ENCODE data around the gene ABCD3. TPM values are rescaled to one million over a fixed set of nuclear protein-coding genes. Genes with fewer than 3 reads are reported as not detected.

Gene ABCD3
- total and polyA plus RNA-seq, 2 donors from 2014 or later, result 43.2 to 65.1 TPM

DNA sequence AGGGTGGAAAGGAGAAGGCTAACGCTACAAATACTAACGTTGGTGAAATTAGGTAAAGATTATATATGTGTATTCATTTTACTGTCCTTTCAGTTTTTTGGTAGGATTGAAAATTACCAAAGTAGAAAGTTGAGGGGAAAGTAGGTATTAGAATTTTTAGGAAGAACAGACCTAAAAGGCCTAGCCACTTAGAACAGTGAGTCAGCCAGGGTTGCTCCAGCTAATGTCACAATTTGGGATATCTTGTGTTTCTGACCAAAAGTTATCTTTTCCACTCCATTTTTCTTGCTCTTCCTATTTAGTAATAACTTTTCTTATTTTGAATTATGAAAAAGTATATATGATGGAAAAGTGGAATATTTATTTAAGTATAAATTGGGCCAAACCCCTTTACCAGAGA, 83.2 kb downstream of the ABCD3 start:
- no peak for FAIRE-seq
- Histone ChIP-seq H3K9me3 (ENCODE audit: control insufficient read depth in 2 of 3, insufficient read depth in 1 of 3, low read length in 3 of 3) (no peaks in the 10 kb centered on the region), H3K9ac (ENCODE audit: low read length in 3 of 3) (no peak overlapping the region), H3K27me3 (ENCODE audit: control insufficient read depth, insufficient read depth, low read length) (no peaks in the 10 kb centered on the region), H3K36me3 (ENCODE audit: control insufficient read depth in 2 of 3, insufficient read depth in 3 of 3, low read length in 3 of 3) (peaks cover 2 to 30% (median 7%) of the 10 kb centered on the region in 3 donors), H3K27ac (ENCODE audit: low read depth in 2 of 2, low read length in 2 of 2) (no peak overlapping the region), H3K4me1 (ENCODE audit: control insufficient read depth in 2 of 3, insufficient read depth in 2 of 3, low read depth in 1 of 3, low read length in 3 of 3) (no peaks in the 10 kb centered on the region), H3K4me3 (ENCODE audit: low read length in 3 of 3) (no peak overlapping the region)
- intact Hi-C loops (cut with DNase I), result no loop called here
- TF ChIP-seq, protein P1, sequence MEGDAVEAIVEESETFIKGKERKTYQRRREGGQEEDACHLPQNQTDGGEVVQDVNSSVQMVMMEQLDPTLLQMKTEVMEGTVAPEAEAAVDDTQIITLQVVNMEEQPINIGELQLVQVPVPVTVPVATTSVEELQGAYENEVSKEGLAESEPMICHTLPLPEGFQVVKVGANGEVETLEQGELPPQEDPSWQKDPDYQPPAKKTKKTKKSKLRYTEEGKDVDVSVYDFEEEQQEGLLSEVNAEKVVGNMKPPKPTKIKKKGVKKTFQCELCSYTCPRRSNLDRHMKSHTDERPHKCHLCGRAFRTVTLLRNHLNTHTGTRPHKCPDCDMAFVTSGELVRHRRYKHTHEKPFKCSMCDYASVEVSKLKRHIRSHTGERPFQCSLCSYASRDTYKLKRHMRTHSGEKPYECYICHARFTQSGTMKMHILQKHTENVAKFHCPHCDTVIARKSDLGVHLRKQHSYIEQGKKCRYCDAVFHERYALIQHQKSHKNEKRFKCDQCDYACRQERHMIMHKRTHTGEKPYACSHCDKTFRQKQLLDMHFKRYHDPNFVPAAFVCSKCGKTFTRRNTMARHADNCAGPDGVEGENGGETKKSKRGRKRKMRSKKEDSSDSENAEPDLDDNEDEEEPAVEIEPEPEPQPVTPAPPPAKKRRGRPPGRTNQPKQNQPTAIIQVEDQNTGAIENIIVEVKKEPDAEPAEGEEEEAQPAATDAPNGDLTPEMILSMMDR (IDR thresholded peaks at IDR 0.05; ENCODE audit: borderline replicate concordance, extremely low read depth, insufficient read depth), result no peak
- no peak for DNase-seq

DNA sequence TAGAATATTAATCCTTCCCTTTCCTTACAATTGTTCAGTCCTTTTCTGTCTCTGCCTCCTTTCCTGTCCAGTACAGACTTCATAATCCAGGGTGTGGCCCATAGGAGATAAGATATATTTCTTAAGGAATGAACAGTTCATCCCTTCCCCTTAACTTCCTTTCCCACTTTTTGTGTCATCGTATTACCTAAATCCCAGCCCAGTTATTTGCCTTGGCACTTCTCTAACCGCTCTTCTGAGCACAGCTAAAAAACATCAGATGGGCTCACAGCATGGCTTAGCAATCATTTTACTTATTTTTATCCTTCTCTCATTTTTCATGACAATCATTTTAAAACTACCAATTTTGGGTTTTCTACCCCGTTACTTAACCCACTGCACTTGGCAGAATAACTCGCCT, 83.7 kb downstream of the ABCD3 start:
- no peak for DNase-seq
- no peak for FAIRE-seq
- intact Hi-C loops (cut with DNase I), result no loop called here
- no peaks in the 10 kb centered on the region for H3K4me1 ChIP-seq (ENCODE audit: control insufficient read depth in 2 of 3, insufficient read depth in 2 of 3, low read depth in 1 of 3, low read length in 3 of 3)
- TF ChIP-seq, protein P1 (IDR thresholded peaks at IDR 0.05; ENCODE audit: borderline replicate concordance, extremely low read depth, insufficient read depth), result no peak
- H3K27ac ChIP-seq (ENCODE audit: low read depth in 2 of 2, low read length in 2 of 2), result no peak overlapping the region
- H3K9me3 ChIP-seq (ENCODE audit: control insufficient read depth in 2 of 3, insufficient read depth in 1 of 3, low read length in 3 of 3), result no peaks in the 10 kb centered on the region
- H3K4me3 ChIP-seq (ENCODE audit: low read length in 3 of 3), result no peak overlapping the region
- peaks cover 2 to 30% (median 9%) of the 10 kb centered on the region in 3 donors for H3K36me3 ChIP-seq (ENCODE audit: control insufficient read depth in 2 of 3, insufficient read depth in 3 of 3, low read length in 3 of 3)
- H3K9ac ChIP-seq (ENCODE audit: low read length in 3 of 3), result no peak overlapping the region
- H3K27me3 ChIP-seq (ENCODE audit: control insufficient read depth, insufficient read depth, low read length), result no peaks in the 10 kb centered on the region

DNA sequence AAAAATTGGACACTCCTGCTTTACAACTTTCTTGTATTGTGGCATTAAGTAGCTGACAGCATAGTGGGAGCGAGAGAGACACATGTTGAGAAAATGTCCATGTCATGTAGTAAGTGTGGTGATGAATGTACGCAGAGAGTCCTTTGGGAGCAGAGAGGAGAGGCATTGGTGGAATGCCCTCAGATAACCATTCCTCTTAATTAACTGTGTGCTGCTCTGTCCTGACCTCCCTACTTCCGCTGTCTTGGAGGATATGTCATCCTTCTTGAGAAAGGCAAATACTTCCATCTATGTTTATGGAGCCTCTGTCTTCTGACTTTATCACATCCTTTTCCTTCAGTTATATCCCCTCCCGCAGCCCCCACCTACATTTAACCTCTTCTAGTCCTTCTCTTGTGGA, 85.0 kb downstream of the ABCD3 start:
- no peak overlapping the region for H3K9ac ChIP-seq (ENCODE audit: low read length in 3 of 3)
- intact Hi-C loops (cut with DNase I), result no loop called here

More for the DNA sequence above, 85.0 kb downstream of the ABCD3 start:
- Histone ChIP-seq H3K9me3 (ENCODE audit: control insufficient read depth in 2 of 3, insufficient read depth in 1 of 3, low read length in 3 of 3) (no peaks in the 10 kb centered on the region), H3K27me3 (ENCODE audit: control insufficient read depth, insufficient read depth, low read length) (no peaks in the 10 kb centered on the region), H3K4me1 (ENCODE audit: control insufficient read depth in 2 of 3, insufficient read depth in 2 of 3, low read depth in 1 of 3, low read length in 3 of 3) (no peaks in the 10 kb centered on the region), H3K4me3 (ENCODE audit: low read length in 3 of 3) (no peak overlapping the region), H3K36me3 (ENCODE audit: control insufficient read depth in 2 of 3, insufficient read depth in 3 of 3, low read length in 3 of 3) (peaks cover 2 to 30% (median 9%) of the 10 kb centered on the region in 3 donors), H3K27ac (ENCODE audit: low read depth in 2 of 2, low read length in 2 of 2) (no peak overlapping the region)
- FAIRE-seq, result no peak
- DNase-seq, result no peak
- TF ChIP-seq, protein P1 (IDR thresholded peaks at IDR 0.05; ENCODE audit: borderline replicate concordance, extremely low read depth, insufficient read depth), result no peak
